Activated T-cell treated with anti-CD3 and anti-CD28 coated beads, Interleukin-2, amount 50 U/mL, for 4 hours (primary cell): Measurements from ENCODE around the gene POMT2. TPM values are rescaled to one million over a fixed set of nuclear protein-coding genes. Genes with fewer than 3 reads are reported as not detected.
A peak's percentile ranks its signal among the peaks of the same experiment; 100 is the strongest.
"Not testable (repeated sequence)": the region's sequence is repeated elsewhere in the genome, so short reads cannot be mapped to it uniquely, and the experiment has no call there.

Source experiments
- ATAC-seq, 2 donors: fragments of 200-7000 bp; cut with Tn5 transposase; one replicate each; pipeline ENCODE4 v1.10.0; 2021
- DNase-seq: peaks from one replicate; pipeline ENCODE4 v3.0.0-alpha.2; 2020
- H3K27me3 Mint-ChIP-seq: one replicate; pipeline ENCODE4 v1.8.0; 2021; ENCODE audit warnings: low read depth, mixed read lengths
- H3K36me3 Mint-ChIP-seq: one replicate; pipeline ENCODE4 v1.8.0; 2022; ENCODE audit warnings: mixed read lengths; ENCODE audit not compliant: insufficient read depth
- H3K4me1 Mint-ChIP-seq: one replicate; pipeline ENCODE4 v1.8.0; 2021; ENCODE audit warnings: low read depth, mixed read lengths
- H3K4me3 Mint-ChIP-seq: one replicate; pipeline ENCODE4 v1.8.0; 2021; ENCODE audit warnings: mild to moderate bottlenecking, moderate library complexity, mixed read lengths
- H3K9me3 Mint-ChIP-seq: one replicate; pipeline ENCODE4 v1.8.0; 2021; ENCODE audit warnings: mixed read lengths
- total RNA-seq, 3 donors: library from RNA; stranded (reverse); gene quantifications; one replicate each; pipeline ENCODE4 v1.2.1, GENCODE V29; 2021

Gene POMT2
- total RNA-seq, 3 donors from 2014 or later: 18.0 to 22.2 (median 19.2) TPM

GRCh38 chr14:77339407-77339806, 18.7 kb upstream of the POMT2 start:
- Mint-ChIP-seq H3K36me3 (peaks cover 21% of the 10 kb centered on the region), H3K4me1 (no peaks in the 10 kb centered on the region), H3K4me3 (no peak overlapping the region), H3K27me3 (no peaks in the 10 kb centered on the region), H3K9me3 (no peaks in the 10 kb centered on the region)
- no peak for DNase-seq
- ATAC-seq: no peak

GRCh38 chr14:77338302-77338701, 17.6 kb upstream of the POMT2 start:
- ATAC-seq (no peak), DNase-seq (no peak)
- Mint-ChIP-seq H3K27me3 (no peaks in the 10 kb centered on the region), H3K4me3 (no peak overlapping the region), H3K9me3 (no peaks in the 10 kb centered on the region), H3K4me1 (no peaks in the 10 kb centered on the region), H3K36me3 (peaks cover 15% of the 10 kb centered on the region)

GRCh38 chr14:77337880-77338279, 17.2 kb upstream of the POMT2 start:
- ATAC-seq (no peak), DNase-seq (no peak)
- Mint-ChIP-seq H3K4me1 (no peaks in the 10 kb centered on the region), H3K4me3 (no peak overlapping the region), H3K27me3 (no peaks in the 10 kb centered on the region), H3K36me3 (peaks cover 15% of the 10 kb centered on the region), H3K9me3 (no peaks in the 10 kb centered on the region)

GRCh38 chr14:77337255-77337654, 16.6 kb upstream of the POMT2 start:
- H3K4me1 Mint-ChIP-seq, H3K9me3 Mint-ChIP-seq, ATAC-seq, H3K27me3 Mint-ChIP-seq, H3K4me3 Mint-ChIP-seq, DNase-seq: not testable (repeated sequence)
- H3K36me3 Mint-ChIP-seq: peaks cover 15% of the 10 kb centered on the region

- no peaks in the 10 kb centered on the region for H3K9me3 Mint-ChIP-seq
- no peak for ATAC-seq
- no peaks in the 10 kb centered on the region for H3K4me1 Mint-ChIP-seq
- H3K4me3 Mint-ChIP-seq: no peak overlapping the region
- H3K36me3 Mint-ChIP-seq: peaks cover 5% of the 10 kb centered on the region
- H3K27me3 Mint-ChIP-seq: no peaks in the 10 kb centered on the region
- no peak for DNase-seq
These were observed 14.9 kb upstream of the POMT2 start for GRCh38 chr14:77335576-77335975.

GRCh38 chr14:77329872-77330271, 9.2 kb upstream of the POMT2 start:
- ATAC-seq (no peak), DNase-seq (no peak)
- H3K36me3 Mint-ChIP-seq: peaks cover 2% of the 10 kb centered on the region
- H3K27me3 Mint-ChIP-seq: no peaks in the 10 kb centered on the region
- no peaks in the 10 kb centered on the region for H3K4me1 Mint-ChIP-seq
- no peaks in the 10 kb centered on the region for H3K9me3 Mint-ChIP-seq
- no peak overlapping the region for H3K4me3 Mint-ChIP-seq

- DNase-seq (no peak), ATAC-seq (no peak)
- no peaks in the 10 kb centered on the region for H3K36me3 Mint-ChIP-seq
- H3K4me1 Mint-ChIP-seq: peaks cover 3% of the 10 kb centered on the region
- H3K4me3 Mint-ChIP-seq: no peak overlapping the region
- no peaks in the 10 kb centered on the region for H3K9me3 Mint-ChIP-seq
- H3K27me3 Mint-ChIP-seq: no peaks in the 10 kb centered on the region
These were observed 6.4 kb upstream of the POMT2 start for GRCh38 chr14:77327111-77327510.

- H3K36me3 Mint-ChIP-seq: no peaks in the 10 kb centered on the region
- H3K27me3 Mint-ChIP-seq: no peaks in the 10 kb centered on the region
- H3K4me1 Mint-ChIP-seq: peaks cover 8% of the 10 kb centered on the region
- no peak for DNase-seq
- no peak for ATAC-seq
- no peak overlapping the region for H3K4me3 Mint-ChIP-seq
- H3K9me3 Mint-ChIP-seq: no peaks in the 10 kb centered on the region
These were observed 5.0 kb upstream of the POMT2 start for GRCh38 chr14:77325746-77326094.

GRCh38 chr14:77324816-77325745, 4.4 kb upstream of the POMT2 start:
- Mint-ChIP-seq H3K9me3 (no peaks in the 10 kb centered on the region), H3K4me1 (peaks cover 9% of the 10 kb centered on the region), H3K36me3 (no peaks in the 10 kb centered on the region), H3K4me3 (no peak overlapping the region), H3K27me3 (no peaks in the 10 kb centered on the region)
- no peak for DNase-seq
- no peak for ATAC-seq

- Mint-ChIP-seq H3K36me3 (no peaks in the 10 kb centered on the region), H3K27me3 (no peaks in the 10 kb centered on the region), H3K4me1 (peaks cover 14% of the 10 kb centered on the region), H3K9me3 (no peaks in the 10 kb centered on the region), H3K4me3 (no peak overlapping the region)
- DNase-seq (no peak), ATAC-seq (no peak)
These were observed 3.6 kb upstream of the POMT2 start for GRCh38 chr14:77324289-77324688.

GRCh38 chr14:77323571-77323970, 2.9 kb upstream of the POMT2 start:
- ATAC-seq: no peak
- Mint-ChIP-seq H3K4me3 (no peak overlapping the region), H3K27me3 (no peaks in the 10 kb centered on the region), H3K36me3 (no peaks in the 10 kb centered on the region), H3K4me1 (peaks cover 14% of the 10 kb centered on the region), H3K9me3 (no peaks in the 10 kb centered on the region)
- DNase-seq: no peak

GRCh38 chr14:77322951-77323350, 2.3 kb upstream of the POMT2 start:
- H3K4me1 Mint-ChIP-seq: peaks cover 14% of the 10 kb centered on the region
- no peak for ATAC-seq
- H3K9me3 Mint-ChIP-seq: no peaks in the 10 kb centered on the region
- no peaks in the 10 kb centered on the region for H3K36me3 Mint-ChIP-seq
- no peak for DNase-seq
- H3K4me3 Mint-ChIP-seq: no peak overlapping the region
- H3K27me3 Mint-ChIP-seq: no peaks in the 10 kb centered on the region

- H3K27me3 Mint-ChIP-seq: no peaks in the 10 kb centered on the region
- ATAC-seq: no peak
- no peaks in the 10 kb centered on the region for H3K36me3 Mint-ChIP-seq
- H3K4me1 Mint-ChIP-seq: peaks cover 14% of the 10 kb centered on the region
- no peak for DNase-seq
- H3K9me3 Mint-ChIP-seq: no peaks in the 10 kb centered on the region
- peak overlapping the region; percentile 97 for H3K4me3 Mint-ChIP-seq
These were observed 1.7 kb upstream of the POMT2 start for GRCh38 chr14:77322250-77322902.

- no peaks in the 10 kb centered on the region for H3K9me3 Mint-ChIP-seq
- no peaks in the 10 kb centered on the region for H3K36me3 Mint-ChIP-seq
- ATAC-seq: no peak
- peak overlapping the region; percentile 31 for H3K4me3 Mint-ChIP-seq
- no peaks in the 10 kb centered on the region for H3K27me3 Mint-ChIP-seq
- DNase-seq: no peak
- peaks cover 14% of the 10 kb centered on the region for H3K4me1 Mint-ChIP-seq
These were observed 1.3 kb downstream of the POMT2 start for GRCh38 chr14:77319422-77319821.

- not testable (repeated sequence) for H3K27me3 Mint-ChIP-seq, H3K9me3 Mint-ChIP-seq, H3K4me3 Mint-ChIP-seq, DNase-seq, H3K36me3 Mint-ChIP-seq, ATAC-seq
- H3K4me1 Mint-ChIP-seq: peaks cover 14% of the 10 kb centered on the region
These were observed 1.9 kb downstream of the POMT2 start for GRCh38 chr14:77318756-77319155.
